Muscle layer of duodenum (tissue), 2 donors: ENCODE data around the gene MRAS.

Experiments
- H3K27ac ChIP-seq: one replicate; pipeline ENCODE4 v1.7.0; 2013; ENCODE audit warnings: mild to moderate bottlenecking, low read length
- H3K27me3 ChIP-seq: one replicate; pipeline ENCODE4 v1.7.0; 2013; ENCODE audit warnings: low read depth, mild to moderate bottlenecking, control low read depth, low read length
- H3K36me3 ChIP-seq, 2 donors: one replicate each; pipeline ENCODE4 v1.7.0; 2013; ENCODE audit warnings: low read length in 2 of 2, control low read depth in 1 of 2, mild to moderate bottlenecking in 1 of 2; ENCODE audit not compliant: insufficient read depth in 2 of 2, control insufficient read depth in 1 of 2
- H3K4me1 ChIP-seq, 2 donors: one replicate each; pipeline ENCODE4 v1.7.0; 2013; ENCODE audit warnings: low read length in 2 of 2, mild to moderate bottlenecking in 2 of 2, control low read depth in 1 of 2, moderate library complexity in 1 of 2; ENCODE audit not compliant: insufficient read depth in 2 of 2, control insufficient read depth in 1 of 2
- H3K4me3 ChIP-seq, 2 donors: one replicate each; pipeline ENCODE4 v1.7.0; 2013; ENCODE audit warnings: low read length in 2 of 2, low read depth in 1 of 2, mild to moderate bottlenecking in 1 of 2
- H3K9me3 ChIP-seq, 2 donors: one replicate each; pipeline ENCODE4 v1.7.0; 2013; ENCODE audit warnings: low read length in 2 of 2, control low read depth in 1 of 2, mild to moderate bottlenecking in 1 of 2; ENCODE audit not compliant: control insufficient read depth in 1 of 2
- donor health status: healthy.

The MRAS gene

GRCh38 chr3:138395865-138396751 lies 47.7 kb downstream of the MRAS start:
- H3K4me3 ChIP-seq: no peak overlapping the region

GRCh38 chr3:138396752-138397410 lies 48.5 kb downstream of the MRAS start:
- Histone ChIP-seq H3K27me3 (no peaks in the 10 kb centered on the region), H3K36me3 (peaks cover 0 to 16% of the 10 kb centered on the region in 2 donors), H3K4me3 (no peak overlapping the region), H3K4me1 (no peaks in the 10 kb centered on the region), H3K9me3 (no peaks in the 10 kb centered on the region), H3K27ac (no peak overlapping the region)

More at GRCh38 chr3:138395865-138396751, 47.7 kb downstream of the MRAS start:
- Histone ChIP-seq H3K4me1 (no peaks in the 10 kb centered on the region), H3K36me3 (peaks cover 0 to 9% of the 10 kb centered on the region in 2 donors), H3K27me3 (no peaks in the 10 kb centered on the region), H3K27ac (no peak overlapping the region), H3K9me3 (no peaks in the 10 kb centered on the region)

DNA sequence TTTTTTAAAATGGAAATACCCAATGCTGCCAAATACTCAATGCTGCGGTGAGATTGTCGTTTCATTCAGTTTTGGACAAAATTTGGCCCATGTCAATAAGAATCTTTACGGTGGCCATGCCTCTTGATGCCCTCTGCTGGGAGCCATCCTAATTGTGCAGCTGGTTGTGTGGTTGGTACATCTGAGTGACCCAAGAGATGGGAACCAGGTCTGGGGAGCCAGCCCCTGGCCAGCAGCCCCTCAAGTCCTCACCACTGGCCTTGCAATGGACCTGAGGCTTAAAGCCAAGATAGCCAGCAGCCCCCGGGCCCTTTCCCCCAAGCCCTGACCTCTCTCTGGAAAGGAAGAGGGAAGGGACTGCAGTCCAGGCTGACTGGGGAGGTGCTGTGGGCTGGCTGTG lies 49.6 kb downstream of the MRAS start:
- Histone ChIP-seq H3K4me3 (no peak overlapping the region), H3K27me3 (no peaks in the 10 kb centered on the region), H3K4me1 (no peaks in the 10 kb centered on the region), H3K36me3 (peaks cover 0 to 26% of the 10 kb centered on the region in 2 donors), H3K27ac (no peak overlapping the region), H3K9me3 (no peaks in the 10 kb centered on the region)

GRCh38 chr3:138398791-138399575 lies 50.6 kb downstream of the MRAS start:
- no peak overlapping the region for H3K4me3 ChIP-seq

GRCh38 chr3:138399766-138400165 lies 51.4 kb downstream of the MRAS start:
- H3K36me3 ChIP-seq: peaks cover 5 to 44% of the 10 kb centered on the region in 2 donors
- H3K9me3 ChIP-seq: no peaks in the 10 kb centered on the region
- no peak overlapping the region for H3K27ac ChIP-seq
- no peaks in the 10 kb centered on the region for H3K27me3 ChIP-seq
- no peaks in the 10 kb centered on the region for H3K4me1 ChIP-seq
- no peak overlapping the region for H3K4me3 ChIP-seq

More at GRCh38 chr3:138398791-138399575, 50.6 kb downstream of the MRAS start:
- Histone ChIP-seq H3K27me3 (no peaks in the 10 kb centered on the region), H3K9me3 (no peaks in the 10 kb centered on the region), H3K27ac (no peak overlapping the region), H3K36me3 (peaks cover 0 to 36% of the 10 kb centered on the region in 2 donors), H3K4me1 (no peaks in the 10 kb centered on the region)

DNA sequence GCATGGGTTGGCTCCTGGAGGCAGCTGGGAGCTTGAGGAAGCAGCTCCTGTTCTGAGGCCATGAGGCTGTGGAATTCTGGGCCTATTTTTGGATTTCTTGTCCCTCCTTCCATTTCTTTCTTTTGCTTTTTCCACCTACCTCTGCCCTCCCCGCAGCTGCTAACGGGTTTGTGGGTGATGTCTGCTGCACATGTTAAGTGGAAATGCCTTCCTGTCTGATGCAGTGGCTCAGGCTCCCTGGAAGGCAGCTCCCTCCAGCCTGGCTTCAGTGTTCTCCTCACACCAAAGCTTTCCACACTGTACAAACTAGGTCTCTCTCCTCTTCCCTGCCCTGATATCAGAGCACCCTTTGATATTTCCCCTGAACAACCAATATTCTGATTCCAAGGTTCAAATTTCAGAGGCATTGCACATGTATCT lies 52.3 kb downstream of the MRAS start:
- Histone ChIP-seq H3K9me3 (no peaks in the 10 kb centered on the region), H3K27ac (no peak overlapping the region), H3K27me3 (no peaks in the 10 kb centered on the region), H3K4me1 (no peaks in the 10 kb centered on the region), H3K4me3 (no peak overlapping the region), H3K36me3 (peaks cover 12 to 48% of the 10 kb centered on the region in 2 donors)

- Histone ChIP-seq H3K4me3 (no peak overlapping the region), H3K9me3 (no peaks in the 10 kb centered on the region), H3K36me3 (peaks cover 12 to 48% of the 10 kb centered on the region in 2 donors), H3K4me1 (no peaks in the 10 kb centered on the region), H3K27me3 (no peaks in the 10 kb centered on the region), H3K27ac (no peak overlapping the region)
These were observed 53.5 kb downstream of the MRAS start for GRCh38 chr3:138401834-138402233.

- H3K4me1 ChIP-seq: no peaks in the 10 kb centered on the region
- H3K27ac ChIP-seq: no peak overlapping the region
- no peaks in the 10 kb centered on the region for H3K9me3 ChIP-seq
- no peaks in the 10 kb centered on the region for H3K27me3 ChIP-seq
- no peak overlapping the region for H3K4me3 ChIP-seq
- peaks cover 12 to 48% of the 10 kb centered on the region in 2 donors for H3K36me3 ChIP-seq
These were observed 55.7 kb downstream of the MRAS start for GRCh38 chr3:138404121-138404520.

- Histone ChIP-seq H3K4me1 (no peaks in the 10 kb centered on the region), H3K4me3 (no peak overlapping the region), H3K27ac (no peak overlapping the region), H3K27me3 (no peaks in the 10 kb centered on the region), H3K9me3 (no peaks in the 10 kb centered on the region), H3K36me3 (peaks cover 12 to 48% of the 10 kb centered on the region in 2 donors)
These were observed 56.6 kb downstream of the MRAS start for GRCh38 chr3:138405001-138405400.

GRCh38 chr3:138405486-138405885 lies 57.1 kb downstream of the MRAS start:
- H3K4me1 ChIP-seq: no peaks in the 10 kb centered on the region
- no peaks in the 10 kb centered on the region for H3K27me3 ChIP-seq
- H3K36me3 ChIP-seq: peaks cover 12 to 45% of the 10 kb centered on the region in 2 donors
- H3K4me3 ChIP-seq: no peak overlapping the region
- H3K9me3 ChIP-seq: no peaks in the 10 kb centered on the region
- no peak overlapping the region for H3K27ac ChIP-seq

DNA sequence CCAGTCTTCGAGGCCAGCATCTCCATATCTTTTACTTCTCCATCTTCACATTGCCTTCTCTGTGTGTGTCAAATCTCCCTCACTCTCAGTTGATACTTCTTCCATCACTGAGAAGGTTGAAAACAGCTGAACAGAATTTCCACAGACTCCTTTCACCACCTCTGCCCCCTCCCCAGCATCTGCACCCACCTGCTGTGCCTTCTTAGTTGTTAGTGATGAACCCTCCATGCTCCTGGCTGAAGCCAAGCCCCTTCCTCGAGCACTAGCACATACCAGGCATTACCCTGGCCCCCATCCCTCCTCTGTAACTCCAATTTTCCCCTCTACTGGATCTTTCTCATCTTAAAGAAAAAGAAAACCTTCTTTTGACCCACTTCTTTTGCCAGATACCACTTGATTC lies 58.2 kb downstream of the MRAS start:
- no peak overlapping the region for H3K4me3 ChIP-seq
- peaks cover 12 to 34% of the 10 kb centered on the region in 2 donors for H3K36me3 ChIP-seq
- H3K9me3 ChIP-seq: no peaks in the 10 kb centered on the region
- H3K4me1 ChIP-seq: no peaks in the 10 kb centered on the region
- no peak overlapping the region for H3K27ac ChIP-seq
- no peaks in the 10 kb centered on the region for H3K27me3 ChIP-seq
